Osteoblast (primary cell): ENCODE data around the gene NOXA1. TPM values are rescaled to one million over a fixed set of nuclear protein-coding genes. Genes with fewer than 3 reads are reported as not detected.

Source experiments
- DNase-seq: peaks from one replicate; pipeline ENCODE4 v3.0.0; 2011; ENCODE audit warnings: low spot score, mixed read lengths; ENCODE audit not compliant: insufficient read length; ENCODE audit errors: missing footprints
- H2AFZ ChIP-seq: 2 replicates; pipeline ENCODE4 v1.6.0; 2011; ENCODE audit warnings: mild to moderate bottlenecking, low read length
- H3K27ac ChIP-seq: 2 replicates; pipeline ENCODE4 v1.5.1; 2011; ENCODE audit warnings: mild to moderate bottlenecking, low read depth, low read length, moderate library complexity
- H3K27me3 ChIP-seq: 2 replicates; pipeline ENCODE4 v1.6.0; 2012; ENCODE audit warnings: mild to moderate bottlenecking, control low read depth, inconsistent platforms, low read length, moderate library complexity; ENCODE audit not compliant: insufficient read depth
- H3K36me3 ChIP-seq: 2 replicates; pipeline ENCODE4 v1.5.1; 2011; ENCODE audit warnings: mild to moderate bottlenecking, low read length, control low read depth, moderate library complexity; ENCODE audit not compliant: insufficient read depth
- H3K4me1 ChIP-seq: 2 replicates; pipeline ENCODE4 v1.5.1; 2011; ENCODE audit warnings: mild to moderate bottlenecking, low read length, control low read depth, moderate library complexity; ENCODE audit not compliant: insufficient read depth
- H3K4me2 ChIP-seq: 2 replicates; pipeline ENCODE4 v1.6.0; 2011; ENCODE audit warnings: mild to moderate bottlenecking, low read length; ENCODE audit not compliant: insufficient read depth
- H3K4me3 ChIP-seq: fragments of 200-600 bp; sonication (generic); 3 replicates; pipeline ENCODE4 v1.5.1; 2012; ENCODE audit warnings: mild to moderate bottlenecking, low read length, inconsistent platforms; ENCODE audit not compliant: insufficient read depth
- H3K79me2 ChIP-seq: 2 replicates; pipeline ENCODE4 v1.6.0; 2012; ENCODE audit warnings: mild to moderate bottlenecking, low read length, control low read depth, inconsistent platforms; ENCODE audit not compliant: insufficient read depth
- H3K9me3 ChIP-seq: 2 replicates; pipeline ENCODE4 v1.5.1; 2011; ENCODE audit warnings: low read depth, low read length, control low read depth
- H4K20me1 ChIP-seq: 2 replicates; pipeline ENCODE4 v1.6.0; 2012; ENCODE audit warnings: mild to moderate bottlenecking, low read length, control low read depth; ENCODE audit not compliant: insufficient read depth
- total RNA-seq: library from RNA; depleted of rRNA; stranded (reverse); fragments of >200 nt; gene quantifications from 2 replicates; pipeline ENCODE4 v1.2.3, GENCODE V29; 2012
- TF ChIP-seq, protein P1 (sequence below): IDR thresholded peaks from 2 replicates; pipeline ENCODE4 v1.5.1; 2011; ENCODE audit warnings: mild to moderate bottlenecking, low read depth, low read length, moderate library complexity; ENCODE audit errors: extremely low read depth

NOXA1 gene
- total RNA-seq, 1 donor: 0.36 TPM

DNA sequence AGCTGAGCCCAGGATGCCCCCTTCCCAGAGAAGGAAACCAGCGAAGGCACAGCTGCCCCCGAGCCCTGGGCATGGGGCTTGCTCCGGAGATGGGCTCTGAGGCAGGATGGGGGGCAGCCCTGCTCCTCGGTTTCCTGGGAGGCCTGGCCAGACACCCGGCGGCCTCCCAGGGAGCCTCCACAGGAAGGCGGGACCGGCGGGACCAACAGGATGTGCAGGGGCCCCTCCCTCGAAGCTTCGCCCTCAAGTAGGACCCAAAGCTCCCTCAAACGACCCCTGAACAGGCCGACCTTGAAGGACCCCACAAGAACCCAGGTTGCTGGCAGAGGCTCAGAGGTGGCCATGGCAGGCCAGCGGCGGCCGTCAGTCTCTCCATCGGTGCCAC lies 11.9 kb upstream of the NOXA1 start:
- H2AFZ ChIP-seq: no peak overlapping the region
- no peaks in the 10 kb centered on the region for H3K9me3 ChIP-seq
- H3K27ac ChIP-seq: no peak overlapping the region
- no peak overlapping the region for H3K4me3 ChIP-seq
- peak overlapping the region; percentile 55 for H3K4me2 ChIP-seq
- H3K79me2 ChIP-seq: peaks cover 7% of the 10 kb centered on the region
- peaks cover 31% of the 10 kb centered on the region for H3K4me1 ChIP-seq
- H3K27me3 ChIP-seq: no peaks in the 10 kb centered on the region
- no peak for DNase-seq
- peaks cover 13% of the 10 kb centered on the region for H4K20me1 ChIP-seq
- TF ChIP-seq, protein P1, sequence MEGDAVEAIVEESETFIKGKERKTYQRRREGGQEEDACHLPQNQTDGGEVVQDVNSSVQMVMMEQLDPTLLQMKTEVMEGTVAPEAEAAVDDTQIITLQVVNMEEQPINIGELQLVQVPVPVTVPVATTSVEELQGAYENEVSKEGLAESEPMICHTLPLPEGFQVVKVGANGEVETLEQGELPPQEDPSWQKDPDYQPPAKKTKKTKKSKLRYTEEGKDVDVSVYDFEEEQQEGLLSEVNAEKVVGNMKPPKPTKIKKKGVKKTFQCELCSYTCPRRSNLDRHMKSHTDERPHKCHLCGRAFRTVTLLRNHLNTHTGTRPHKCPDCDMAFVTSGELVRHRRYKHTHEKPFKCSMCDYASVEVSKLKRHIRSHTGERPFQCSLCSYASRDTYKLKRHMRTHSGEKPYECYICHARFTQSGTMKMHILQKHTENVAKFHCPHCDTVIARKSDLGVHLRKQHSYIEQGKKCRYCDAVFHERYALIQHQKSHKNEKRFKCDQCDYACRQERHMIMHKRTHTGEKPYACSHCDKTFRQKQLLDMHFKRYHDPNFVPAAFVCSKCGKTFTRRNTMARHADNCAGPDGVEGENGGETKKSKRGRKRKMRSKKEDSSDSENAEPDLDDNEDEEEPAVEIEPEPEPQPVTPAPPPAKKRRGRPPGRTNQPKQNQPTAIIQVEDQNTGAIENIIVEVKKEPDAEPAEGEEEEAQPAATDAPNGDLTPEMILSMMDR: no peak
- H3K36me3 ChIP-seq: no peaks in the 10 kb centered on the region

DNA sequence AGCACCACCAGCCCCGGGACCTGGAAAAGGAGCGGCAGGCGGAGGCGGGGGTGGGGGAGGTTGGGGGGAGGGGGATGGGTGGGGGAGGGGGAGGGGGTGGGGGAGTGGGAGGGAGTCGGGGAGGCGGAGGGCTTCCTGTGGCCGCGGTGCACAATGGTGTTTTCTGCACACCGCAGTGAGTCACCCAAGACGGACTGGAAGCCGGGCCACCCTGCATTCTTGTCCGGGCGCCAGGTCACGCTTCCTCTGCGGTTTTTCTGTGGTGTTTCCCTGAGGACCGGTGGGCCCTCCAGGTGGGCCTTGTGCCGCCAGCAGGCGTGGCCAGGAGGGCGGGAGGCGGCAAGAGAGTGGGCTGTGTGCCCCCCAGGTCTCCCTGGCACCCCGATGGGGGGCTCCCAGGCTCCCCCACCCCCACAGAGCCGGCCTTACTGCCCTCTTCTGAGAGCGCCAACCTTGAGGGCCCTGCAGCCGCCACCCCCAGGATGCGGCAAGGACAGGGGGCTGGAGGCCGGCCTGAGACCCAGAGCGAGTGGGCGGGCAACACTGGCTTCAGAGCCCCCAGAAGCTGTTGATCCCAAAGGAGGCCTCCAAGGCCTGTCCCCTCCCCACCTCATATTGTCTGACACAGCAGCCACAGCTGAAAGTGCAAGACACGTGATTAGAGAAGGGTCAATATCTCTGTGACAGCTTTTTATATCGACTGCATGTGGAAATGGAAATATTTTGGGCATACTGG lies 11.4 kb upstream of the NOXA1 start:
- peak overlapping the region; percentile 32 for H3K27ac ChIP-seq
- peaks cover 31% of the 10 kb centered on the region for H3K4me1 ChIP-seq

DNA sequence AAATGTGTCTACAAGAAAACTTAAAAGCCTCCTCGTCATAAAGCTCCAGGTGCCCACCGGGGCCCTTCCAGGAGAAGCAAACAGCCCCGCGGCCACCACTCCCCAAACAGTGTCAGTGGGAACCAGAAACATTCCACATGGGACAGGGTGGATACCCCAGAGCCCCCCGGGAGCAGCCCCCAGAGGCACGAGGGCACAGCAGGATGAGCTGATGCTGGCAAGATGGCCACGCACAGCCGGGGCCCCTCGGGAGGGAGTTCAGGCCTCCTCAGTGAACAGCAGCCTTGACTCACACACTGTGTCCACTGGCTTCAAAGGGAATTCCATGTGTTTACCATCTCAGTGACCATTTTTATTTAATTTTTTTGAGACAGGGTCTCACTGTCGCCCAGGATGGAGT lies 10.8 kb upstream of the NOXA1 start:
- peak; percentile 97 for DNase-seq
- Histone ChIP-seq H3K27ac (peak overlapping the region; percentile 32), H4K20me1 (peaks cover 17% of the 10 kb centered on the region), H3K36me3 (no peaks in the 10 kb centered on the region), H3K4me3 (no peak overlapping the region), H3K27me3 (no peaks in the 10 kb centered on the region), H2AFZ (no peak overlapping the region), H3K79me2 (peaks cover 13% of the 10 kb centered on the region), H3K9me3 (no peaks in the 10 kb centered on the region), H3K4me2 (peak overlapping the region; percentile 30), H3K4me1 (peaks cover 27% of the 10 kb centered on the region)
- TF ChIP-seq, protein P1: no peak

More for the DNA sequence above, 11.4 kb upstream of the NOXA1 start:
- Histone ChIP-seq H4K20me1 (peaks cover 17% of the 10 kb centered on the region), H3K36me3 (no peaks in the 10 kb centered on the region), H2AFZ (no peak overlapping the region), H3K4me2 (peak overlapping the region; percentile 55), H3K79me2 (peaks cover 12% of the 10 kb centered on the region), H3K4me3 (no peak overlapping the region), H3K27me3 (no peaks in the 10 kb centered on the region), H3K9me3 (no peaks in the 10 kb centered on the region)
- DNase-seq: peak; percentile 99
- TF ChIP-seq, protein P1: no peak

DNA sequence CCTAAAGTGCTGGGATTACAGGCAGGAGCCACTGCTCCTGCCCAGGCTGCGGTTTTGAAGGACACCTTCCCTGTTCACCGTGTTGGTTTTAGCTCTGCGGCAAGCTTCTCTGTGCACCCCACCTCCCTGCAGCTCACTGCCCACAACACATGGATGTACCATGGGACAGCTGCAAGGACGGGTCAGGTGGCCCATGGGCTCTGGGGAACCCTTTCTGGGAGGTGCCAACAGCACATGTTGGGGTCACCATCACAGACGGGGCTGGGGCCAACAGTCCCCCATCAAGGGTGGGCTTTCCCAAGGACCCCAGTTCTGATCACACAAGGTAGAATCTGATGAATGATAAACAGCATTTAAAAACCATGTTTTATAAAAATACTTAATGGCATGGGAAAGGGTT lies 7.7 kb upstream of the NOXA1 start:
- no peaks in the 10 kb centered on the region for H3K36me3 ChIP-seq
- H3K4me1 ChIP-seq: peaks cover 20% of the 10 kb centered on the region
- TF ChIP-seq, protein P1: no peak

More for the DNA sequence above, 7.7 kb upstream of the NOXA1 start:
- Histone ChIP-seq H3K9me3 (no peaks in the 10 kb centered on the region), H3K79me2 (peaks cover 17% of the 10 kb centered on the region), H3K27ac (no peak overlapping the region), H4K20me1 (peaks cover 15% of the 10 kb centered on the region), H3K4me3 (no peak overlapping the region), H3K4me2 (no peak overlapping the region), H2AFZ (no peak overlapping the region), H3K27me3 (no peaks in the 10 kb centered on the region)
- DNase-seq: no peak
